CD4-positive, alpha-beta T cell (primary cell): ENCODE results near the gene GRM4. TPM values are rescaled to one million over a fixed set of nuclear protein-coding genes. Genes with fewer than 3 reads are reported as not detected.
"Not testable (repeated sequence)": the region's sequence is repeated elsewhere in the genome, so short reads cannot be mapped to it uniquely, and the experiment has no call there.

Source experiments
- ATAC-seq: fragments of 200-7000 bp; cut with Tn5 transposase; one replicate; pipeline ENCODE4 v1.10.0; 2022; ENCODE audit warnings: mild to moderate bottlenecking; ENCODE audit not compliant: poor library complexity
- CTCF ChIA-PET: fragments of 350-600 bp; sonication (Branson Sonifier 250); formaldehyde crosslinking; loops from one replicate; lab custom pipeline; 2021; ENCODE audit warnings: antibody characterized with exemption, inconsistent platforms; lab: Charles Lee
- POLR2A ChIA-PET: fragments of 350-600 bp; sonication (Branson Sonifier 250); formaldehyde crosslinking; loops from one replicate; lab custom pipeline; 2021; ENCODE audit warnings: antibody characterized with exemption, inconsistent platforms; lab: Charles Lee
- DNase-seq, 14 experiments: peaks; one replicate each; pipeline ENCODE4 v3.0.0-alpha.2; 2013 to 2020; ENCODE audit warnings: mixed read lengths in 2 of 14
- H3K27ac ChIP-seq, 2 donors: one replicate each; pipeline versions ENCODE4 v1.5.1 to v1.7.0; 2013; ENCODE audit warnings: low read length in 2 of 2, low read depth in 1 of 2, mild to moderate bottlenecking in 1 of 2
- H3K27me3 ChIP-seq, 2 experiments: 1 replicate in 1 of 2; 2 replicates in 1 of 2; pipeline versions ENCODE4 v1.6.1 to v1.7.0; 2013; ENCODE audit warnings: low read length in 2 of 2, control low read depth in 1 of 2, mild to moderate bottlenecking in 1 of 2, moderate library complexity in 1 of 2; ENCODE audit not compliant: insufficient read depth in 2 of 2, control insufficient read depth in 1 of 2
- H3K36me3 ChIP-seq: one replicate; pipeline ENCODE4 v1.6.1; 2013; ENCODE audit warnings: low read length, control low read depth; ENCODE audit not compliant: insufficient read depth
- H3K4me1 ChIP-seq: one replicate; pipeline ENCODE4 v1.6.1; 2013; ENCODE audit warnings: low read length, control low read depth; ENCODE audit not compliant: insufficient read depth
- H3K4me3 ChIP-seq: one replicate; pipeline ENCODE4 v1.5.1; 2013; ENCODE audit warnings: mild to moderate bottlenecking, low read length, moderate library complexity
- H3K9me3 ChIP-seq, 2 experiments: 1 replicate in 1 of 2; 2 replicates in 1 of 2; pipeline versions ENCODE4 v1.6.1 to v1.7.0; 2013; ENCODE audit warnings: low read length in 2 of 2, mild to moderate bottlenecking in 2 of 2, control low read depth in 1 of 2, moderate library complexity in 1 of 2; ENCODE audit not compliant: control insufficient read depth in 1 of 2, insufficient read depth in 1 of 2
- H3K27ac Mint-ChIP-seq: one replicate; pipeline ENCODE4 v1.8.0; 2020; ENCODE audit warnings: mixed read lengths
- H3K27me3 Mint-ChIP-seq: one replicate; pipeline ENCODE4 v1.8.0; 2021; ENCODE audit warnings: mixed read lengths
- H3K36me3 Mint-ChIP-seq: one replicate; pipeline ENCODE4 v1.8.0; 2021; ENCODE audit warnings: low read depth, mixed read lengths
- H3K4me1 Mint-ChIP-seq: one replicate; pipeline ENCODE4 v1.8.0; 2021; ENCODE audit warnings: low read depth, mixed read lengths
- H3K4me3 Mint-ChIP-seq: one replicate; pipeline ENCODE4 v1.8.0; 2020; ENCODE audit warnings: mild to moderate bottlenecking, mixed read lengths
- H3K9me3 Mint-ChIP-seq: one replicate; pipeline ENCODE4 v1.8.0; 2020; ENCODE audit warnings: mixed read lengths
- intact Hi-C, 2 experiments: fragments of 100-400 bp; cut with DNase I in 1 of 2; cut with micrococcal nuclease in 1 of 2; formaldehyde crosslinking; loops; one replicate each; pipeline versions ENCODE4 v1.15.1 to v1.9.0; 2023 to 2025; cut with DNase I, micrococcal nuclease
- total RNA-seq, 174 experiments: library from RNA in 2 of 174; stranded (reverse) in 2 of 174; gene quantifications; one replicate each; pipeline ENCODE4 v1.2.3 and lab custom pipeline; 2021 to 2026
- TF ChIP-seq, protein P1 (sequence below): fragments of 200-600 bp; IDR thresholded peaks from one replicate; pipeline ENCODE4 v1.8.0; 2022; ENCODE audit warnings: antibody characterized with exemption, mild to moderate bottlenecking

The GRM4 gene
- total RNA-seq, 2 experiments from 2014 or later, result 0.08 TPM; not detected in 1

DNA sequence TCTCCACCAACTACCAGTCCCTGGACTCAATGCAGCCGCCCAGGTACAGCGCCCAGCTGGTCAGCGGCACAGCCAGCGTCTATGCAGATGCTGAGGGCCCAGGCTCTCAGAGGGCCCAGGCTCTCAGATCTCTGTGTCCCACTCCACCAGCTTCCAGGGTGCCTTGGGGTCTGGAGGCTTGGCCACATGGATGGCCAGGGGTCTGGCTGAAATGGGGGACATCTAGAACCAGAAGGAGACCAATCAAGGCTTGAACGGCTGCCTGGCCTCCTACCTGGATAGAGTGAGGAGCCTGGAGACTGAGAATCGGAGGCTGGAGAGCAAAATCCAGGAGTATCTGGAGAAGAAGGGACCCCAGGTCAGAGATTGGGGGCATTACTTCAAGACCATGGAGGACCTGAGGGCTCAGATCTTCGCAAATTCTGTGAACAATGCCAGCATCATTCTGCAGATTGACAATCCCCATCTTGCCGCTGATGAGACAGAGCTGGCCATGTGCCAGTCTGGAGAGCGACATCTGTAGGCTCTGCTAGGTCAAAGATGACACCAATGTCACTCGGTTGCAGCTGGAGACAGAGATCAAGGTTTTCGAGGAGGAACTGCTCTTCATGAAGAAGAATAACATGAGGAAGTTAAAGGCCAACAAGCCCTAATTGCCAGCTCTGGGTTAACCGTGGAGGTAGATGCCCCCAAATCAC is 44.1 kb upstream of the GRM4 start:
- H3K4me1 Mint-ChIP-seq, result peaks cover 15% of the 10 kb centered on the region
- Histone ChIP-seq H3K9me3 (no peaks in the 10 kb centered on the region), H3K27ac (no peak overlapping the region), H3K27me3 (no peaks in the 10 kb centered on the region), H3K36me3 (no peaks in the 10 kb centered on the region), H3K4me1 (peaks cover 12% of the 10 kb centered on the region), H3K4me3 (no peak overlapping the region)
- DNase-seq (peak; percentile 43 to 84 (median 62)), ATAC-seq (peak; percentile 89)
- H3K27ac Mint-ChIP-seq, result peak overlapping the region; percentile 11
- no peaks in the 10 kb centered on the region for H3K27me3 Mint-ChIP-seq
- TF ChIP-seq, protein P1, sequence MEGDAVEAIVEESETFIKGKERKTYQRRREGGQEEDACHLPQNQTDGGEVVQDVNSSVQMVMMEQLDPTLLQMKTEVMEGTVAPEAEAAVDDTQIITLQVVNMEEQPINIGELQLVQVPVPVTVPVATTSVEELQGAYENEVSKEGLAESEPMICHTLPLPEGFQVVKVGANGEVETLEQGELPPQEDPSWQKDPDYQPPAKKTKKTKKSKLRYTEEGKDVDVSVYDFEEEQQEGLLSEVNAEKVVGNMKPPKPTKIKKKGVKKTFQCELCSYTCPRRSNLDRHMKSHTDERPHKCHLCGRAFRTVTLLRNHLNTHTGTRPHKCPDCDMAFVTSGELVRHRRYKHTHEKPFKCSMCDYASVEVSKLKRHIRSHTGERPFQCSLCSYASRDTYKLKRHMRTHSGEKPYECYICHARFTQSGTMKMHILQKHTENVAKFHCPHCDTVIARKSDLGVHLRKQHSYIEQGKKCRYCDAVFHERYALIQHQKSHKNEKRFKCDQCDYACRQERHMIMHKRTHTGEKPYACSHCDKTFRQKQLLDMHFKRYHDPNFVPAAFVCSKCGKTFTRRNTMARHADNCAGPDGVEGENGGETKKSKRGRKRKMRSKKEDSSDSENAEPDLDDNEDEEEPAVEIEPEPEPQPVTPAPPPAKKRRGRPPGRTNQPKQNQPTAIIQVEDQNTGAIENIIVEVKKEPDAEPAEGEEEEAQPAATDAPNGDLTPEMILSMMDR, result no peak
- no peak overlapping the region for H3K4me3 Mint-ChIP-seq
- H3K36me3 Mint-ChIP-seq, result no peaks in the 10 kb centered on the region
- CTCF ChIA-PET, result interaction anchor here (0.8 to 2.0 kb wide), 8 partner anchors 11 to 230 kb away, joined by 3 to 9 read pairs (median 4); partner anchors contain the start of gene SMIM29
- POLR2A ChIA-PET, result interaction anchor here (0.7 to 1.2 kb wide), 3 partner anchors 46 to 59 kb away, joined by 3 to 5 read pairs (median 3); partner anchors contain the start of gene HMGA1
- no peaks in the 10 kb centered on the region for H3K9me3 Mint-ChIP-seq
- intact Hi-C loops, result loop anchor here (1.0 to 2.0 kb wide), 2 partner anchors 25 to 27 kb away; no protein-coding TSS in a partner anchor

DNA sequence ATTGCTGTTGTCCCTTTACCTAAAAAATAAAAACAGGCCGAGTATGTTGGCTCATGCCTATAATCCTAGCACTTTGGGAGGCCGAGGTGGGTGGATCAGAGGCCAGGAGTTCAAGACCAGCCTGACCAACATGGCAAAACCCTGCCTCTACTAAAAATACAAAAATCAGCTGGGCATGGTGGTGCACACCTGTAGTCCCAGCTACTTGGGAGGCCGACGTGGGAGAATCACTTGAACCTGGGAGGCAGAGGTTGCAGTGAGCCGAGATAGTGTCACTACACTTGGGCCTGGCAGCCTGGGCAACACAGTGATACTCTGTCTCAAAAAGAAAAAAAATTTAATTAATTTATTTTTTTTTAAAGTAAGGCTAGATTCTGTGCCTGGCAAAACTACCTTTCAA is 38.8 kb upstream of the GRM4 start:
- intact Hi-C loops, H3K4me3 ChIP-seq, H3K36me3 Mint-ChIP-seq, H3K27ac Mint-ChIP-seq, ATAC-seq, H3K4me3 Mint-ChIP-seq, H3K9me3 Mint-ChIP-seq, H3K27ac ChIP-seq, H3K36me3 ChIP-seq, H3K27me3 ChIP-seq, CTCF ChIA-PET, H3K9me3 ChIP-seq, DNase-seq, H3K27me3 Mint-ChIP-seq: not testable (repeated sequence)
- POLR2A ChIA-PET, result interaction anchor here (0.8 kb wide), 1 partner anchor 52 kb away, joined by 4 read pairs; the partner anchor contains the start of gene HMGA1
- peaks cover 31% of the 10 kb centered on the region for H3K4me1 ChIP-seq
- peaks cover 33% of the 10 kb centered on the region for H3K4me1 Mint-ChIP-seq

DNA sequence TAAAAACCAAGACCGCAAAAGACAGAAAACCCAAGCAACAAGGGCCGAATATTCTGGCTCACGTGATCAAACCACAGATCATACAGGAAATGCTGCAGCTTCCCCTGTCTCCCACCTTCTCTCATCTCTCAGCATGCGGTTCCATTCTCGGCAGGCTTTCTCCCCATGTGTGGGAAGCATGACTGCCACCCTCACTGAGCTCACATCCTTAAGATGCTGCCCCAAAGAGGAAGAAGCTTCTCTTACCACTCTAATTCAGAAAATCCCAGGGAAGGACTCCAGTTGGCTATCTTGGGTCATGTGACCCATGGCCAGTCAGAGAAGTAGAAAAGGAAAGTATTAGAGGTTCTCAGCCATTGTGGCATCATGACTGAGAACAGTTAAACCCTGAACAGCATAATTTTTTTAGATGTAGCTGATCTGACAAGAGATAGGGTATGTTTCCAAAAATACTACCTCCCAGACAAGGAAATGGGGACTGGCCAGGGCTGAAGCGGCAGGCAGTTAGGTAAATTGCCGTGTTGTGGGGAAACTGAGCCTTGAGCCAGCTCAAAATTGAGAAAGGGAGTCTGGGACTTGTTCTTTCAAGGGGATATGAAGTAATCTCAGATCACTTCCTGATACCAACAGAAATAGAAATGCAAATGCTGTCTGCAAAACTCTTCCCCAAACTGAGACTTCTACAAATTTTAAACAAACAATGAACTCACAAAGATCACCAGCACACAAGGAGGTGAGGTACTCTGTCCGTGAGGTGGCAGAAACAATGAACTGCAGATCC is 37.1 kb upstream of the GRM4 start:
- POLR2A ChIA-PET, result interaction anchor here (0.7 to 2.1 kb wide), 10 partner anchors 9 to 706 kb away, joined by 3 to 13 read pairs (median 4); partner anchors contain the start of genes ANKS1A and HMGA1
- TF ChIP-seq, protein P1, result no peak
- Mint-ChIP-seq H3K36me3 (no peaks in the 10 kb centered on the region), H3K4me3 (peak overlapping the region; percentile 39), H3K4me1 (peaks cover 31% of the 10 kb centered on the region), H3K27ac (peak overlapping the region; percentile 74), H3K9me3 (peaks cover 2% of the 10 kb centered on the region), H3K27me3 (no peaks in the 10 kb centered on the region)
- Histone ChIP-seq H3K27ac (peak overlapping the region; percentile 58 to 61), H3K27me3 (no peaks in the 10 kb centered on the region), H3K36me3 (no peaks in the 10 kb centered on the region), H3K4me1 (peaks cover 39% of the 10 kb centered on the region), H3K9me3 (no peaks in the 10 kb centered on the region), H3K4me3 (peak overlapping the region; percentile 13)
- CTCF ChIA-PET, result interaction anchor here (0.6 to 3.1 kb wide), 7 partner anchors 10 to 245 kb away, joined by 3 to 11 read pairs (median 3); partner anchors contain the start of gene SMIM29
- ATAC-seq (peak; percentile 94), DNase-seq (peak; percentile 43 to 93 (median 63))
- intact Hi-C loops, result no loop called here
